ENCODE data around the gene UPF3A. TPM values are rescaled to one million over a fixed set of nuclear protein-coding genes. Genes with fewer than 3 reads are reported as not detected.

The UPF3A gene
- total and polyA plus RNA-seq, 10 of the 15 experiments (the other 5 are each of a cell fraction or from before 2014, with no cell fraction given), result 18.6 to 61.5 (median 43.3) TPM

GRCh38 chr13:114319441-114319913, 38.1 kb downstream of the UPF3A start:
- no peak overlapping the region for H2AFZ ChIP-seq (ENCODE audit: control insufficient read depth, low read depth, low read length)
- H3K9ac ChIP-seq (ENCODE audit: control insufficient read depth, insufficient read depth, low read length), result no peak overlapping the region
- no peak overlapping the region for H3K4me3 ChIP-seq
- FAIRE-seq (no peak), ATAC-seq (no peak), DNase-seq (ENCODE audit: low read depth, low spot score) (no peak)
- peaks cover 2% of the 10 kb centered on the region; the same call in 1 of the 2 replicates for H4K20me1 ChIP-seq (ENCODE audit: control insufficient read depth, insufficient read depth)
- WGBS (ENCODE audit: insufficient coverage, insufficient replicate concordance, low lambda C conversion rate, missing lambda C conversion rate), result 95% methylated on average over 3 of the region's 3 CpGs
- H3K79me2 ChIP-seq (ENCODE audit: control insufficient read depth, insufficient read depth, low read length), result peaks cover 65% of the 10 kb centered on the region
- ChIA-PET POLR2A (interaction anchor here (1.5 to 3.5 kb wide), 3 partner anchors 14 to 38 kb away, joined by 8 to 19 read pairs (median 9); partner anchors contain the start of gene UPF3A), CTCF (interaction anchor here (1.0 to 2.5 kb wide), 3 partner anchors 8 to 20 kb away, joined by 4 to 11 read pairs (median 5); no protein-coding TSS in a partner anchor), RAD21 (ENCODE audit: unreplicated experiment) (interaction anchor here (0.8 to 1.3 kb wide), 2 partner anchors 27 to 83 kb away, joined by 3 to 4 read pairs; no protein-coding TSS in a partner anchor), SMC1A (ENCODE audit: uncharacterized antibody, unreplicated experiment) (interaction anchor here (0.9 to 5.2 kb wide), 4 partner anchors 8 to 38 kb away, joined by 3 to 43 read pairs (median 3); partner anchors contain the start of gene UPF3A)
- no peak overlapping the region; the same call in 1 of the 2 replicates for H3K27ac ChIP-seq (ENCODE audit: control insufficient read depth, insufficient read depth)
- peak overlapping the region; percentile 11 for H3K4me2 ChIP-seq (ENCODE audit: control insufficient read depth, insufficient read depth)
- H3K9me3 ChIP-seq (replicated peaks; ENCODE audit: control insufficient read depth, insufficient read depth, low read length), result no peaks in the 10 kb centered on the region
- TSS peak; percentile 1 for BruUV-seq (replicated peaks)
- in situ Hi-C loops (cut with MboI) (no loop called here), intact Hi-C loops (cut with micrococcal nuclease; ENCODE audit: unreplicated experiment) (no loop called here)
- H3K27me3 ChIP-seq (replicated peaks in 1 of 2; ENCODE audit: control insufficient read depth in 2 of 2, insufficient read depth in 2 of 2, low read length in 1 of 2), result no peaks in the 10 kb centered on the region
- no peaks in the 10 kb centered on the region for H3K4me1 ChIP-seq (ENCODE audit: control insufficient read depth, insufficient read depth, low read length)
- peaks cover 7 to 16% of the 10 kb centered on the region in 2 experiments for H3K36me3 ChIP-seq (ENCODE audit: control insufficient read depth in 2 of 2, insufficient read depth in 2 of 2, low read length in 1 of 2)
- TF ChIP-seq MYC (IDR thresholded peaks at IDR 0.05; ENCODE audit: insufficient read depth, insufficient read length, insufficient replicate concordance, low read length, severe bottlenecking) (no peak), YY1 (IDR thresholded peaks at IDR 0.05; ENCODE audit: low read depth, low read length) (no peak), HSF1 (IDR thresholded peaks at IDR 0.05; ENCODE audit: low read depth, low read length) (no peak), PBX3 (IDR thresholded peaks at IDR 0.05; ENCODE audit: insufficient replicate concordance, low read depth, low read length) (no peak), REST (IDR thresholded peaks at IDR 0.05; ENCODE audit: low read depth, low read length) (no peak), E2F4 (IDR thresholded peaks at IDR 0.05; ENCODE audit: low read depth, low read length) (no peak), E4F1 (IDR thresholded peaks at IDR 0.05; ENCODE audit: borderline replicate concordance, partially characterized antibody) (no peak), PAX8 (IDR thresholded peaks at IDR 0.05) (no peak), POLR2AphosphoS2 (IDR thresholded peaks at IDR 0.05; ENCODE audit: low read depth, low read length) (no peak), SIN3A (IDR thresholded peaks at IDR 0.05; ENCODE audit: low read depth, low read length) (no peak), TCF7 (IDR thresholded peaks at IDR 0.05; ENCODE audit: borderline replicate concordance) (no peak), GABPA (IDR thresholded peaks at IDR 0.05; ENCODE audit: low read depth) (no peak), BACH1 (IDR thresholded peaks at IDR 0.05; ENCODE audit: borderline replicate concordance) (no peak)

All from GM12878 (cell line).